Epithelial cell of proximal tubule (primary cell): ENCODE results near the gene CD200R1L. TPM values are rescaled to one million over a fixed set of nuclear protein-coding genes. Genes with fewer than 3 reads are reported as not detected.

Experiments
- DNase-seq: peaks from one replicate; pipeline ENCODE4 v3.0.0-alpha.2; 2011; ENCODE audit warnings: low read depth
- H3K4me3 ChIP-seq: 2 replicates; pipeline ENCODE4 v1.5.1; 2011; ENCODE audit warnings: low read depth, mild to moderate bottlenecking, low read length
- total RNA-seq: library from RNA; depleted of rRNA; stranded (reverse); fragments of >200 nt; gene quantifications from 2 replicates; pipeline ENCODE4 v1.2.3, GENCODE V29; 2015
- TF ChIP-seq, protein P1 (sequence below): conservative IDR thresholded peaks from 2 replicates; pipeline ENCODE4 v1.5.1; 2012; ENCODE audit warnings: low read depth, mild to moderate bottlenecking, low read length

The CD200R1L gene
- total RNA-seq, 1 donor from 2014 or later: not detected

DNA sequence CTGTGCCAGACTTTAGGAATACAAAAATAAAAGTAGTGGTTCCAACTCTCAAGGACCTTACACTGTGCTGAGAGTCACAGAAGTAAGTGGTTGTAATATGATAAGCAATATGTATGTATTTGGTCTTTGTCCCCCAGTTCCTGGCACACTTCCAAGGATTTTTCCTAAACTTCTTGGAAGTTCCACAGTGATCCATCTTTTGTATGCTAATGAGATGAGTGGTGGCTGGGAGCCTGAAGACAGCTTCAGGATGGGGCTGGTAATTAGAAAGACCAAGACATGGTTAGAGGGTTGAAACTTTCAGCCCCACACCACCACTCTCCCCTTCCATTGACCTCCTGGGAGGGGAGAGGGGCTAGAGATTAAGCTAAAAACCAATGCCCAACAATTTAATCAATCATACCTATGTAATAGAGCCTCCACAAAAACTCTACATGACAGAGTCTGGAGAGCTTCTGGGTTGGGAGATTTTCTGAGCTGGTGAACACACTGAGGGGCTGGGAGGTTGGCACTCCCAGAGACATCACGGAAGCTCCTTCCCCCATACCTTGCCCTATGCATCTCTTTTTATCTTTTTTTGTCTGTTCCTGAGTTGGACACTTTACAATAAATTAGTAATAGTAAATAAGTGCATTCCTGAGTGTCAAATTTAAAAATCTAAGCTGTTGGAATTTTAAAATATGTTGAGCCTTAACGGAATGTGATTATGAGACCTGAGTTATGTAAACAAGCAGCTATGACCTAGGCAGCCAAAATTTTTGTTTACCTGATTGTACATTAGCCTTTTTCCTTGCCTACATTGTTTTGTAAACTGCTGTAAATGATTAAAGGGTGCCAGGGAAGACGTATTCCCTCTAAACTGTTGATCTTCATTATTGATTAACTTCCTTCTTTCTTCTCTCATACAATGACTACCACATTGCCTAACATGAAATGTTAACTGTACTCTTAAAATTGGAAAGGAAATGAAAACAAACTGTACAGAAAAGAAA, 24.3 kb downstream of the CD200R1L start:
- peak; percentile 86 for DNase-seq
- H3K4me3 ChIP-seq: no peak overlapping the region
- TF ChIP-seq, protein P1, sequence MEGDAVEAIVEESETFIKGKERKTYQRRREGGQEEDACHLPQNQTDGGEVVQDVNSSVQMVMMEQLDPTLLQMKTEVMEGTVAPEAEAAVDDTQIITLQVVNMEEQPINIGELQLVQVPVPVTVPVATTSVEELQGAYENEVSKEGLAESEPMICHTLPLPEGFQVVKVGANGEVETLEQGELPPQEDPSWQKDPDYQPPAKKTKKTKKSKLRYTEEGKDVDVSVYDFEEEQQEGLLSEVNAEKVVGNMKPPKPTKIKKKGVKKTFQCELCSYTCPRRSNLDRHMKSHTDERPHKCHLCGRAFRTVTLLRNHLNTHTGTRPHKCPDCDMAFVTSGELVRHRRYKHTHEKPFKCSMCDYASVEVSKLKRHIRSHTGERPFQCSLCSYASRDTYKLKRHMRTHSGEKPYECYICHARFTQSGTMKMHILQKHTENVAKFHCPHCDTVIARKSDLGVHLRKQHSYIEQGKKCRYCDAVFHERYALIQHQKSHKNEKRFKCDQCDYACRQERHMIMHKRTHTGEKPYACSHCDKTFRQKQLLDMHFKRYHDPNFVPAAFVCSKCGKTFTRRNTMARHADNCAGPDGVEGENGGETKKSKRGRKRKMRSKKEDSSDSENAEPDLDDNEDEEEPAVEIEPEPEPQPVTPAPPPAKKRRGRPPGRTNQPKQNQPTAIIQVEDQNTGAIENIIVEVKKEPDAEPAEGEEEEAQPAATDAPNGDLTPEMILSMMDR: no peak

DNA sequence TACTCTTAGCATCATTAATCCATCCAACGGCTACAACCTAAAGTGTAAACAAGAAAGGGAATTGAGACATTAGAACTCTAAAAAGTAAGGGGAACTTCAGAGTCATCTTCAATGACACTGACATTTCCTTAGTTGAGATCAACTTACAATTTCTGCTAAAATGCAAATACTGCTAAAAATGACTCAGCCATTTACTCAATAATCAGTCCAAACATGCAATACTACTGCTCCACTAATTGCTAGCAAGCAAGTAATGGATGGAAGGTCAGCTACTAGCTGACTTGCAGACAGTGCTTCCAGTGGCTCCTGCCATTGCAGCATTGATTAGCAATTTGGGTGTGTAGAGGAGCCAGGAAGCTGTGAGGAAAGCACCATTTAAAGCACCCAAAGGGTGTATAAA, 28.4 kb downstream of the CD200R1L start:
- TF ChIP-seq, protein P1: no peak
- peak; percentile 45 for DNase-seq
- H3K4me3 ChIP-seq: no peak overlapping the region

- no peak overlapping the region for H3K4me3 ChIP-seq
- DNase-seq: no peak
- TF ChIP-seq, protein P1: no peak
Measured at GRCh38 chr3:112817797-112818196, 28.9 kb downstream of the CD200R1L start.

DNA sequence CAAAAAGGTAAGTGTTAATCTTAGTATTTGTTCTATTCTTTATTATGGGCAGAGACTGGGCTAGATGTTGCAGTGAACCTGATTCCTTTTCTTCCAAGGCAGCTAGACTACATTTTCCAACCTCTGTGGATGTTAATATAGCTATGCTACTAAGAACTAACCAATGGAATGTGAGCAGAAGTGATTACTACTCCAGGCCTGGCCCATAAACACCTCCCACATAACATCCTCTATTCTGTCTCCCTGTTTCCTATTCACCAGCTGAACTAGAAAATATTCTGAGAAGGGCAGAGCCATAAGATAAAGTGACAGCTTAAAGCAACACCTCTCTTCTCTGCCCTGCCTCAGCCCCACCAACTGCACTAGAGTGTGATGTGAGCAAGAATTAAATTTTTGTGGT, 29.4 kb downstream of the CD200R1L start:
- no peak for DNase-seq
- TF ChIP-seq, protein P1: no peak
- H3K4me3 ChIP-seq: no peak overlapping the region

DNA sequence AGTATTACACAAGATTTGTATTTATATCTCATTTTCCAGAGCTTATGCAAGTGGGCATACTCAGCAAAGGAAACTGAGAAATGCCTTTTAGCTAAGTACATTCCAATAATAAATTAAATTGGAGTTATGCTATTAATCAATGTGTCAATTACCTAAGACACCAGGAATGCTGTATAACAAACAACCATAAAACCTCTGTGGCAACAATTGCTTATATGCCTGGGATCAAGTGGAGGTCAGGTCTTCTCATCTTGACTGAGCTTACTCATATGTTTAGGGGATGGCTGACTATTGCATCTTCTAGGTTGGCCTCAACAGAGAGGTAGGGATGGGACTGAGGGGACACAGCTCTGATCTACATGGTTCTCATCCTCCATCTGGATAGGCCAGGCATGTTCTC, 30.7 kb downstream of the CD200R1L start:
- TF ChIP-seq, protein P1: no peak
- no peak for DNase-seq
- H3K4me3 ChIP-seq: no peak overlapping the region

DNA sequence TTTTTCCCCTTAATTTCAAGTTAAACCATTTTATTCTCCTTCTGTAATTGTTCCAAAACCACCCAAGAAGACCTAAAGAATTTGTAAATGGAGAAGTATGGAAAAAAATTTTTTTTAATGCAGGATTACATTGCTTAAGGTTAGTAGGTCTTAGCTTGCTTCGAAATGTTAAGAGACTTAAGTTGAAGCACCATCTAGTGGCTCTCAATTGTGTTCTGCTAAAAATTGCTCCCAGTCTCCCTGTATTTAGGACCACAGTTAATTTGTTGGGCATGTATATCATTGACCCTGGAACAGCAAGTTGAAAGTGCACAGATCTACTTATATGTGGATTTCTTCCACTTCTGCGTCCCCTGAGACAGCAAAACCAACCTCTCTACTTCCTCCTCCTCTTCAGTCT, 32.4 kb downstream of the CD200R1L start:
- TF ChIP-seq, protein P1: peak; percentile 63
- no peak overlapping the region for H3K4me3 ChIP-seq
- peak; percentile 33 for DNase-seq
